DND-41 (cell line): ENCODE results near the gene IL17REL.

Experiments
- ATAC-seq: fragments of 200-7000 bp; cut with Tn5 transposase; 3 replicates; pipeline ENCODE4 v1.9.1; 2021; ENCODE audit warnings: low read depth; ENCODE audit not compliant: insufficient read depth
- DNase-seq: peaks from one replicate; pipeline ENCODE4 v3.0.0-alpha.2; 2020
- H2AFZ ChIP-seq: 2 replicates; pipeline ENCODE4 v1.6.0; 2012; ENCODE audit warnings: low read depth, low read length
- H3K27ac ChIP-seq: 2 replicates; pipeline ENCODE4 v1.5.1; 2012; ENCODE audit warnings: low read length, inconsistent platforms
- H3K27me3 ChIP-seq: fragments of 200-600 bp; sonication (generic); 2 replicates; pipeline ENCODE4 v1.6.0; 2012; ENCODE audit warnings: low read length, mild to moderate bottlenecking, inconsistent platforms; ENCODE audit not compliant: insufficient read depth, poor library complexity
- H3K36me3 ChIP-seq: 2 replicates; pipeline ENCODE4 v1.5.1; 2012; ENCODE audit warnings: low read length, inconsistent platforms; ENCODE audit not compliant: insufficient read depth
- H3K4me1 ChIP-seq: 2 replicates; pipeline ENCODE4 v1.5.1; 2012; ENCODE audit warnings: mild to moderate bottlenecking, low read length; ENCODE audit not compliant: insufficient read depth
- H3K4me2 ChIP-seq: 2 replicates; pipeline ENCODE4 v1.6.0; 2012; ENCODE audit warnings: mild to moderate bottlenecking, moderate library complexity, low read length, inconsistent platforms; ENCODE audit not compliant: insufficient read depth
- H3K4me3 ChIP-seq, 2 experiments: fragments of 200-600 bp in 1 of 2; shearing (Covaris generic) in 1 of 2; 2 replicates each; pipeline ENCODE4 v1.5.1; 2012 to 2016; ENCODE audit warnings: inconsistent platforms in 2 of 2, low read length in 2 of 2, mild to moderate bottlenecking in 2 of 2, low read depth in 1 of 2, moderate library complexity in 1 of 2
- H3K79me2 ChIP-seq: 2 replicates; pipeline ENCODE4 v1.6.0; 2012; ENCODE audit warnings: low read length, inconsistent platforms; ENCODE audit not compliant: insufficient read depth
- H3K9ac ChIP-seq: 2 replicates; pipeline ENCODE4 v1.6.0; 2012; ENCODE audit warnings: low read depth, mild to moderate bottlenecking, inconsistent platforms, low read length, moderate library complexity
- H3K9me3 ChIP-seq: 2 replicates; pipeline ENCODE4 v1.5.1; 2012; ENCODE audit warnings: low read length, moderate library complexity, mild to moderate bottlenecking, inconsistent platforms; ENCODE audit not compliant: insufficient read depth, severe bottlenecking
- H4K20me1 ChIP-seq: 2 replicates; pipeline ENCODE4 v1.6.0; 2012; ENCODE audit warnings: low read length; ENCODE audit not compliant: insufficient read depth
- EZH2 ChIP-seq: IDR thresholded peaks from 3 replicates; pipeline ENCODE4 v1.6.1; 2012; ENCODE audit warnings: borderline replicate concordance, low read depth, mild to moderate bottlenecking, moderate library complexity, low read length, inconsistent platforms; ENCODE audit not compliant: severe bottlenecking
- TF ChIP-seq, protein P1 (sequence below): IDR thresholded peaks from 2 replicates; pipeline ENCODE4 v1.5.1; 2012; ENCODE audit warnings: borderline replicate concordance, low read length, moderate library complexity, mild to moderate bottlenecking; ENCODE audit not compliant: poor library complexity, severe bottlenecking; ENCODE audit errors: extremely low read depth

IL17REL gene

GRCh38 chr22:50002791-50003190 is 9.8 kb downstream of the IL17REL start:
- Histone ChIP-seq H2AFZ (no peak overlapping the region), H3K27ac (no peak overlapping the region), H3K36me3 (no peaks in the 10 kb centered on the region), H3K4me2 (no peak overlapping the region), H3K4me3 (no peak overlapping the region), H3K4me1 (no peaks in the 10 kb centered on the region), H3K9me3 (no peaks in the 10 kb centered on the region), H3K9ac (no peak overlapping the region), H3K79me2 (no peaks in the 10 kb centered on the region), H3K27me3 (no peaks in the 10 kb centered on the region), H4K20me1 (0 out of 2 replicates have a peak, but pooled peaks cover 2% of the 10 kb centered on the region)
- no peak for DNase-seq
- TF ChIP-seq EZH2: no peak
- TF ChIP-seq, protein P1, sequence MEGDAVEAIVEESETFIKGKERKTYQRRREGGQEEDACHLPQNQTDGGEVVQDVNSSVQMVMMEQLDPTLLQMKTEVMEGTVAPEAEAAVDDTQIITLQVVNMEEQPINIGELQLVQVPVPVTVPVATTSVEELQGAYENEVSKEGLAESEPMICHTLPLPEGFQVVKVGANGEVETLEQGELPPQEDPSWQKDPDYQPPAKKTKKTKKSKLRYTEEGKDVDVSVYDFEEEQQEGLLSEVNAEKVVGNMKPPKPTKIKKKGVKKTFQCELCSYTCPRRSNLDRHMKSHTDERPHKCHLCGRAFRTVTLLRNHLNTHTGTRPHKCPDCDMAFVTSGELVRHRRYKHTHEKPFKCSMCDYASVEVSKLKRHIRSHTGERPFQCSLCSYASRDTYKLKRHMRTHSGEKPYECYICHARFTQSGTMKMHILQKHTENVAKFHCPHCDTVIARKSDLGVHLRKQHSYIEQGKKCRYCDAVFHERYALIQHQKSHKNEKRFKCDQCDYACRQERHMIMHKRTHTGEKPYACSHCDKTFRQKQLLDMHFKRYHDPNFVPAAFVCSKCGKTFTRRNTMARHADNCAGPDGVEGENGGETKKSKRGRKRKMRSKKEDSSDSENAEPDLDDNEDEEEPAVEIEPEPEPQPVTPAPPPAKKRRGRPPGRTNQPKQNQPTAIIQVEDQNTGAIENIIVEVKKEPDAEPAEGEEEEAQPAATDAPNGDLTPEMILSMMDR: no peak
- ATAC-seq: no peak

DNA sequence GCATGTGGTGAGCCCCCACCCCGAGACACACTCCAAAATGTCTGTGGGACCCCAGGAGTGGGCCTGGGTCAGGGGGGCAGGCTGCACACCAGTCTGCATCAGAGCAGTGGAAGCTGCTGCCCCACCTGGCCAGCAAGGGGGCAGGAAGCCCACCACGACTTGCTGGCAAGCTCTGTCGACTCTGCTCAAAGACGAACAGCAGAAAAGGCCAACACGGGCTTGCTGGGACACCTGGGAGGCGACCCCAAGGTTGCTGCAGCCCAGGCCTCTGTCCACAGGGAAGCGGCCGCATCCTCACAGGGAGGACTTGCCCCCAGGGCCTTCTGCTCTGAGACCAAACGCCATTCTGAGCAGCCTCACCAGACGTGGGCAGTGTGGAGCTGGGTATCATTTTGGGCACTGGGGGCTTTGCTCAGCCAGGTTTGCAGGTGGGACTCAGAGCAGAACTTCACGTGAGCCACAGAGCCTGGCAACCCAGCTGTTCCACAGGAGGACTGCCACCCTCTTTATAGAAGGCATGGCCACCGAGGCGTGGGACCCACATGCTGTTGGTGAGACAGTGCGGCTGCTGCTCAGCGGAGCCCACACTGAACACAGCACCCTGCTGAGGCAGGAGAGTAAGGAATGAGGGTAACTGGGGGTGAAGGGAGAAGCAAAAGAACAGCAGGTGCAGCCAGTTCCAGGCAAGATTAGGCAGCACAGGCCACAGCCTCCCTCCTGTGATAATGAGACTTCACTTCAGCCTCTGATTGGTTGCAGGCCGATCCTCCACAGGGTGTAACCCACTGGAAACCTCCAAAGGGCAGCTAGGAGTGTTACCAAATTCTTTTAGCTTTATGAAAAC is 11.0 kb downstream of the IL17REL start:
- Histone ChIP-seq H3K4me3 (no peak overlapping the region), H3K27ac (no peak overlapping the region), H2AFZ (no peak overlapping the region), H3K36me3 (no peaks in the 10 kb centered on the region), H3K9me3 (no peaks in the 10 kb centered on the region), H4K20me1 (0 out of 2 replicates have a peak, but pooled peaks cover 2% of the 10 kb centered on the region), H3K9ac (no peak overlapping the region), H3K4me2 (no peak overlapping the region), H3K79me2 (no peaks in the 10 kb centered on the region), H3K4me1 (no peaks in the 10 kb centered on the region), H3K27me3 (no peaks in the 10 kb centered on the region)
- DNase-seq (no peak), ATAC-seq (no peak)
- TF ChIP-seq, protein P1: peak; percentile 6
- no peak for TF ChIP-seq EZH2

DNA sequence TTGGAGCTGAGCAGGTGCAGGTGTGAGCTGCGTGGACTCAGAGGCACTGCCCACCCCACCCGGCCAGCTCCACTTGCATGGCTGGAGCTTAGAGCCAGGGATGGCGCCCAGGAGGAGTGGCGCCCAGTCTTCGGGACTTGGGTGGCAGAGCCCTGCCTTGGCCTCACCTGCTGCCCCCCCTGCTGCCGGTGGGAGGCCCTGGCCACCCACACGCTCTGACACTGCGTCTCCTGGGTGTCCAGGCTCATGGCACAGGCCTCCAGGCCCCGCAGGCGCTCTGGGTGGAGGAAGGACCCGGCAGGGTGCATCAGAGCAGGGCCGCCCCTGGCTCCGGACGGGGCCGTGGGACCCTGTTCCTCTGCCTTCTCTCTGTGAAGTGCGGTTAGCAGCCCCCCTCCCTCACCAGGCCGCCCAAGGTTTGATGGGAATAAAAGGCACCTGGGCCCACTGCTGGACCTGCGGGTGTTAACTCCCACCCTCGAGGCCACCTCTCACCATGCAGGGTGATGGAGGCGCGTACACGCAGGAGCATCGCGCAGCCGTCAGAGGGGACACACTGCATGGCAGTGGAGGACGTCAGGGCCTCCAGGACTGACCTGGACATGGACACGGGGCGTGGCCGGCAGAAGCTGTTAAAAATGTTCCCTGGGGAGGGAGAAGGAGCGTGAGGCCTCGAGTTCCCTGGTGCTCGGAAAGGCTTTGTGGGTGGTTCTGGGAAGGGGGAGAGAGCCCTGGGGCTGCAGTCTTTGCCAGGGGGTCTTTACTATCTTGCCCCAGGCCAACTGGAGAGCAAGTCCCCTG is 11.8 kb downstream of the IL17REL start:
- Histone ChIP-seq H4K20me1 (0 out of 2 replicates have a peak, but pooled peaks cover 2% of the 10 kb centered on the region), H3K4me3 (no peak overlapping the region), H3K27me3 (no peaks in the 10 kb centered on the region), H3K4me2 (no peak overlapping the region), H3K9me3 (no peaks in the 10 kb centered on the region), H3K36me3 (no peaks in the 10 kb centered on the region), H2AFZ (no peak overlapping the region), H3K79me2 (no peaks in the 10 kb centered on the region), H3K9ac (no peak overlapping the region), H3K4me1 (no peaks in the 10 kb centered on the region), H3K27ac (no peak overlapping the region)
- DNase-seq: no peak
- TF ChIP-seq, protein P1: no peak
- no peak for TF ChIP-seq EZH2
- ATAC-seq: no peak
